GM19397 (cell line): ENCODE data around the gene KCMF1.
"Not testable (repeated sequence)": the region's sequence is repeated elsewhere in the genome, so short reads cannot be mapped to it uniquely, and the experiment has no call there.

Experiments
- ATAC-seq: cut with Tn5 transposase; IDR thresholded peaks from one replicate; pipeline ENCODE4 v1.9.1; 2021; ENCODE audit warnings: mild to moderate bottlenecking, moderate library complexity; ENCODE audit not compliant: unreplicated experiment

The KCMF1 gene

DNA sequence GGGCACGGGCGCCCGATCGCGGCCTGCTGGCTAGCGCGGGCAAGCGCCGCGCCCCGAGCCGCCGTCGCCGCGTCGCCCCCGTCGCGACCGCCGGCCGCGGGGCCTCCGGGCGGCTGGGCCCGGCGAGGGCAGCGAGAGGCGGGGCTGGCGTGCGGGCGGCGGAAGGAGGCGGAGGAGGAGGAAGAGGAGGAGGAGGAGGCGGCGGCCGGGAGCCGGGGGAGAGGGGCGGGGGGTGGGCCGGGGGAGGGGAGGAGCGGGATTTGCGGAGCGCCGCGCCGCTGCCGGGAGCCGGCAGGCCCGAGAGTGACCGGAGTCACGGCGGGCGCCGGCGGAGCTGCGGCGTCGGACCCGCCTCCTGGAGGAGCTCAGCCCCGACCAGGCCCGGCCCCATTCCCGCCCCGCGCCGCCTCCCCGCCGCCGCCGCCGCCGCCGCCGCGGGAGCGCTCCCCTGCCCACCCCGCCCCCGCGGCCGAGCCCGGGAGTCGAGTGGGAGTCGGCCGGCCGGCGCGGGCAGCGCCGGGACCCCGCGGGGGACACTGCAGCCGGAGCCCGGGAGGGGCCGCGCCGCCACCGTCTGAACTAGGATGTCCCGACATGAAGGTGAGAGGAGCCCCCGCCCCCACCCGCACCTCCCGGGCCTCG lies at the start of gene KCMF1:
TSS of gene KCMF1 (plus strand) at position 294 of the 642 bp plus-strand sequence. CDS start at position 585, 291 bp downstream.
- ATAC-seq: peak; percentile 47

DNA sequence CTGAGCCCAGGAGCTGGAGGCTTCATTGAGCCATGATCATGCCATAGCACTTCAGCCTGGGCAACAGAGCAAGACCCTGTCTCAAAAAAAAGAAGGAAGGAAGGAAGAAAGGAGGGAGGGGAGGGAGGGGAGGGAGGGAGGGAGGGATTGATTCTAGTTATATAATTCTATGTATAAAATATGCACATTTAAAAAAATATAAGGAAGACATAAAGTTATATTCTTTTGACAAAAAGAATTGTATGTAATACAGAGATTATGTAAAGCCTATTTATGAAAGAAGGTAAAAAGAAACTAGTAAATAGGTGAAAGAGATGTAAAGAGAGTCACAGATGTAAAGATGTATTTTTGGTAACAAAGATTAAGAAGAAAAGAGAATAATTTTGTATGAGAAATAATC lies 48.0 kb upstream of the KCMF1 start:
- ATAC-seq: no peak

DNA sequence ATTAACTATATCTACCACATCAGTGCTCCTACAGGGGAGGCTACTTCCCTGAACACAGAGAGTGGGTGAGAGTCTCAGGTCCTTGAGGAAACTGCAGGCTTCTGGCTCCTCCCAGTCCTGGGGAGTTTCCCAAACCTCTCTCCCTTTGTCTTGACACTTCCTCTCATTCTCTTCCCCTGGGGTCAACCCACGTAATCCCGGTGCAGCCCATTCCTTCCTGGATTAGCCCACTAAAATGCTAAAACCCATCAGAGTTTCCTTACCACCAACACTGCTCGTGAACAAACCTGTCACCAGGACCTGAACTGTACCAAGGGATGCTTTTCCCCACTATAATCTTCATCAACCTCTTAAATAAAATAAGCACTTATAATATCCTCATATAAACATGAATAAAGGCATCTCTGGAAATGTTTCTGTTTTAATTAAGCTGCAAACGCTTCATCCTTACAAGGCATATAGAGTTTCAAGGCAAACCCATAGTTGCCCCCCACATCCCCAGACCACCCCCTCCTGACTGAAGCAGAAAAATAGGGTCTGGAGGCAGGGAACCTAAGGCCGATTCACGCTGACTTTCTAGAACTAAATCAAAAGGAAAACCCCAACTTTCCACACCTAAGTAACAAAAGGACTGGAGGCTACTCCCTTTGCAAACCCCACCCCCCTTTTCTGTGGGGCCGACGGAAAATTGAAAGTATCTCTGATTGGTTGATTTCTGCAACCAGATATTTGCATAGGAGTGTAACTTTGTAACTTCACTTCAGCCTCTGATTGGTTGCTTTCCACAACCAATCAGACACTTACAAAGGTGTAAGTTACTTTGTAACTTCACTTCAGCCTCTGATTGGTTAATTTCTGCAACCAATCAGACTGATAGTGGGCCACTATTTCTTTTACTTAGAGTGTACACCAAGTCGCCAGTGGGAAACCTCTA lies 46.5 kb upstream of the KCMF1 start:
- ATAC-seq: peak; percentile 25

DNA sequence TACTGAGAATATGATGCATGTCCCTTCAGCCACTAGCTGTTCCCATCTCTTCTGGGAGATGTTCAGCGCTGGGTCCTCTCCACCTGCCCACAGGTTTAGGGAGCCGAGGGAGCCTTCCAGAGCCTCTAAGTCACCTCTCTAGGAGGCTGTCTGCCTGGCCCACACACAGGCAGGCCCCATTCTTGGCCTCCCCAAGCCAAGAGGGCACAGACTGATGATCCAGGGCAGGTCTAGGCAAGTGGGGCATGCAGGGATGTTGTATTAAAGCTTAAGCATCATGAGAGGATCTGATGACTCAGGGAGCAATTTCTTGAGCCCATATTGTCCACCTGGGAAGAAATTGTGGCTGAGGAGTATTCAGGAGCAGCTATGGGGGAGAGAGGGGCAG lies 45.6 kb upstream of the KCMF1 start:
- ATAC-seq: peak; percentile 3

DNA sequence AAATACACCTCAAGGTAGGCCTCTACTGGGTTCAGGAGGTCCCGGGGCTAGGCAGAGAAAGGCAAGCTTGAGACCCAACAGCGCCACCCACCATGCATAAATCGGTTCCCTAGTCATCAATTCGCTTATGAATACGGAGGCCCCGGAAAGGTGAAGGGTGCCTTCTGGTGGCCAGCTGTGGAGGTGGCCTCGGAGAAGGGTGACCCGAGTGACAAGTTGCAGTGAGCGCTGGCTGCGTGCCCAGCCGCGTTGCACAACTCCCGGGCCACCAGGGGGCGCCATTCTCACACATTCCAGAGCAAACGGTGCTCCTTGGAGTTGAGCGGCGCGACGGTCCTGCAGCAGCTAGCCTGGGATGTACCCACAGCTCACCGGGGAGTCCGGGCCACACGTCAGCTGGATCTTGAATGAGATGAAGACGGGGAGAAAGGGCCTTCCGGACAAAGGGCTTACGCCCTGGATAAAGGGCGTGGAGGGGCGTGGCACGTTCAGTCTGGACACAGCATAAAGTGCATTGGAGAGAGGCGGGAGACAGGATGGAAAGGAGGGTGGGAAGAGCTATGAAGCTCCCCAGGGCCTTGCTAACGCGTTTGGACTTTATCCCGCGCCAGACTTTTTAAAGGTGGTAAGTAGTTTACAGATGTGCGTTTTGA lies 45.1 kb upstream of the KCMF1 start:
- peak; percentile 82 for ATAC-seq

DNA sequence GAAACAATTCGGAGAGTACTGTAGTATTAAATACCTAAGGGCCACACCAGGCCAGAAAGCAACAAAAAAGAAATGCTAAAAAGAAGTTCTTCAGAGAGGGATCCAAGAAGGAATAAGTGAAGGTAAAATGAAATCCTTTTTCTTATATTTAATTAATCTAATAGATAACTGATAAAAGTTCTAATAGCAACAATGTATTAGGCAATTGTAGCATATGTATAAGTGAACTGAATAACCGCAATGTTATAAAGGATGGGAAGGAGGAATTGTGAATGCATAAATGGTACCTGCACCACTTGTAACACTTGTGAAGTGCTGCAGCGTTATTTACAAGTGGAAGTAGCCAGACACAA lies 43.7 kb upstream of the KCMF1 start:
- ATAC-seq: no peak

DNA sequence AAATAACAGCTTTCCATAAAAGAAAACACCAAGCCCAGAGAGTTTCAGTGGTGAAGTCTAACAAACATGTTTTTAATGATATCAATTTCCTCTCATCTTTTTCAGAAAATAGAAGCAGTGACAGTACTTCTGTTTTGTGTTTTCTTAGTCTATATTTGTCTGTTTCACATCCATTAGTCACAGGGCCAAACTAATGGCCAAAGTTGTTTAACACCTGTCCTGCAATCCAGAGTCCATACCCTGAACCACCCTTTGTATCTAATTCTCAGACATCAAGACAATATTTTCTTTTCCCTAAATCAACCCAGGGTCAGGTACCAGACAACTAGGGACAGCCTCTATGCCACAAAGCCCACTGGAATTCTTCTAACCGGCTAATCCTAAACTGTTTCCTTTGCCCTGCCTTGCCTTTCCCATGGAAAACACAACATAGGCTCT lies 39.6 kb upstream of the KCMF1 start:
- ATAC-seq: peak; percentile 48

DNA sequence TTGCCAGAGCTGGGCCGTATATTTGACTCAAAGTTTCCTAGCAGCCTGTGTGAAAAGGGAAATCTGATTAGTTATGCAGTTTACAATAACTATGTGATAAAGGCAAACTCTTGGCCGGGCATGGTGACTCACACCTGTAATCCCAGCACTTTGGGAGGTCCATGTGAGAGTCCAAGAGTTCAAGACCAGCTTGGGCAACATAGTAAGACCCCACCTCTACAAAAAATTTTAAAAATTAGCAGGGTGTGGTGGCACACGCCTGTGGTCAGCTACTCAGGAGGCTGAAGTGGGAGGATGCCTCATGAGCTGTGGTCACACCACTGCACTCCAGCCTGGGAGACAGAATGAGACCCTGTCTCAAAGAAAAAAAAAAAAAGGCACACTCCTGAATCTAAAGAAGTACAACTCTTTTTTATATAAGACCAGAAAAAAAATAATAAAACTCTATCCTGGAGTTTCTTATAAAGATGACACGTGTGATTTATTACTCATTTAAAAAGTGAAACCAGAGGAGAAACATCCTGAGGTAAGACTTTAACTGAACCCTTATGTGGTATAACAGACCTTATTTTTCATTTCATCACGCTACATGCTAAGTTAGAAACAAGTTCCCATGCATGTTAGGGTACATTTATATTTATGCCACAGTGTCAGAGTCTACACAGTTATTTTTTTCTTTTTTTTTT lies 32.6 kb upstream of the KCMF1 start:
- no peak for ATAC-seq

DNA sequence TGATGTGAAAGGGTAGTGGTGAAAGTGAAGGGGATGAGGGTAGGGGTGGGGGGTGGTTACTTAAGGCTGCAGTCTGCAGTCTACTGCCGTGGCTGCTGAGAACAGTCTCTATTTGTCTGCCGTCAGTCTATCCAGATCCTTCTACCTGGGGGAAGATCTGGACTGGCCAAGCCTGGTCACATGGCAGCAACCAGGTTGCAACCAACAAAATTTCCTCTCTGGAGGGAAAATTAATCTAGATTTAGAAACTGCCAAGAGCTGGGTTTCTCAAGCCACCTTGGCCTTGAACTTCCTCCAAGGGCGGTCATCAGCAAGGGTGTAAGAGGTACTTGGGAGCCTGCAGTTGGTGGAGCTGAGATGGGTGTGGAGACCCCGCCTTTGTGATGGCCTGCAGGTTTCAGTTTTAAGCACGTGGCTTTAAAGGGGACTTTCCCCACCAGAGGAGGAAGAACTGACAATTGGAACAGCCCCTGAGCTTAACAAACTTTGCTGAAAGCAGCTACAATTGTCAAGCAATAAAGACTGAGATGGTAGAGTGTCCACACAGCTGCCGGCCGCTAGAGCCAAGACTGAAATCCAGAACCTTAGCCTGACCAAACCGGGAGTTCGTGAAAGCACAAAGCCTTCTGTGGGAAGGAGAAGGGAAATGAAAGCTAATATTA lies 31.4 kb upstream of the KCMF1 start:
- ATAC-seq: peak; percentile 79

DNA sequence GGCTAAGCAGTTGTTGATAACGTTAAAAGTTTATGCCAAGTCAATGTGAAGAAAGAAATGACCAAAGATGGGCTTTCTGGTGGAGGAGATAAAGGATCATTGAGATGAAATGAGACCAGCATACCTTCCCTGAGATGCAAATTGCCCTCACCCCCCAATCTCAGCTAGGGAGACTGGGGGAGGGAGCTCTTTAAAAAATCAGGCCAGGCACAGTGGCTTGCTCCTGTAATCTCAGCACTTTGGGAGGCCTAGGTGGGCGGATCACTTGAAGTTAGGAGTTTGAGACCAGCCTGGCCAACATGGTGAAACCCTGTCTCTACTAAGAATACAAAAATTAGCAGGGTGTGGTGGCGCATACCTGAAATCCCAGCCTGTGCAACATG lies 30.9 kb upstream of the KCMF1 start:
- ATAC-seq: peak; percentile 12

DNA sequence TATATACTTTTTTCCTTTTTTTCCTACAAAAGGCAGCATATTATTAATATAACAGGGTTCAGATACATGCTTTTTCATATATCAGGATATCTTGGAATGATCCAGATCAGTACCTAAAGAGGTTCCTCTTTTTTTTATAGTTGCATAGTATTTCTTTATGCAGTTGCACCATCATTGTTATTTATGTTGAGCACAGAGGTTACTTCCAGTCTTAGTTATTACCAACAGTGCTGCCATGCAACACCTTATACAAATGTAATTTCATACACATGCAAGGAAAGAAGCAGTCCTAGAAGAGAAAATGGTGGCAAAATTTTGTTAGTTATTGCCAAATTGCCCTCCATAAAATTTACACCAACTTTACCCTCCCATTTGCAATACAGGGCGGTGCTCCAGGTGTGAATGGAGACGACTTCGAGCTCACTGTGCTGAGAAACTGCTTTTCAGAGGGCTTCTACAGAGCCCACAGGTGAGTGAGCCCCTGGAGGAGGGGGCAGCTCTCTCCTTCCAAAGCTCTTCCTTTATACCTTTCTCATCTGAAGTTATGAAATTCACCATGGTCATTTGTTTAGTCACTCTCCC lies 30.0 kb upstream of the KCMF1 start:
- ATAC-seq: no peak

DNA sequence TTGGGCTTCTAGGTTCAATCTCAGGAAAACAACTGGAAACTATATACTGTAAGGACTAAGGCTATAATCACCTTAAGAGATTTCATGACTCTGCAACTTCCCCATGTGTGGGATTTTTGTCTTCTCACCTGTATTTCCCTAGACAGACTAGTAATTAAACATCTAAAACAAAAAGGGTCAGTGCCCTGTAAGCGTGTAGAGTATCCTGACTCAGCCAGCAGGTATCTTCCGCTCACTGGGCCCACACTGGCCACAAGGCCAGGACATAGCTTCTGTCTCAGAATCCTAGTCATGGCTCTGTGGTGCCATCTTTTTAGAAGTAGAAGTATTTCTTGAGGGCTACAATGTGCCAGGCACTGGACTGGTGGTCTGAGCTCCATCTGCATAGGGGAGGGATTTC lies 28.8 kb upstream of the KCMF1 start:
- ATAC-seq: no peak

DNA sequence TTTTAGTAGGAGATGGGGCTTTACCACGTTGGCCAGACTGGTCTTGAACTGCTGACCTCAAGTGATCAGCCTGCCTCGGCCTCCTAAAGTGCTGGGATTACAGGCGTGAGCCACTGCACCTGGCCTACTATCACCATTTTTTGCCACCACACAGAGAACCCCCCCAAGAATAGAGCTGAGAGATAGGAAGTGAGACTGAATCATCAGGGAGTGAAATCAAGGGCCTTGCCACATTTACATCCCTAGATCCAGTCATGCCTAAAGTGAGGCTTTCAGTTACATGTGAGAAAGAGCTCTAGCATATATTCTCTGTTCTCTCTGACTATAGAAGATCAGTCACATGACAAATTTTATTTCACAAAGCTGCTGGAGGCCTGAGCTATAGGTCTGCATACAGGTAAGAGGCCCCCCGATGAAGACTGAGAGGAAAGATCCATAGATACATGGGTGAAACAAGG lies 28.0 kb upstream of the KCMF1 start:
- peak; percentile 30 for ATAC-seq

DNA sequence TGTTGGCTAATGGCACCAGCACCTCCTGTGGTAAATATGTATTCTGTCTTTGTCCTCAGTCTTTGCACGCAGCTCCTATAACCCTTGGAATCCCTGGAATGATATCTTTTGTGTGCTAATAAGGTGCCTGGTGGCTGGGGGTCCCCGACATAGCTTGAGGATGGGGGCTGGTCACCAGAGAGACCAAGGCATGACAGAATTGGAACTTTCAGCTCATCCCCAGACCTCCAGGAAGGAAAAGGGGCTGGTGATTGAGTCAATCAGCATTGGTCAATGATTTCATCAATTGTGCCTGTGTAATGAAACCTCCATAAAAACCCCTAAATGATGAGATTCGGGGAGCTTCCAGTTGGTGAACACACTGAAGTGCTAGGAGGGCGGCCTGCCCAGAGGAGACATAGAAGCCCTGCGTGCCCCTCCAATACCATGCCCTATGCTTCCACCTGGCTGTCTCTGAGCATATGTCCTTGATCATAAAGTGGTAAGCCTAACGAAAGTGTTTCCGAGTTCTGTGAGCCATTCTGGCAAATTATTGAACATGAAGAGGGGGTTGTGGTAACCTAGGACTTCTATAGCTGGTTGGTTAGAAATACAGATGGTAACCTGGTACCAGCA lies 26.6 kb upstream of the KCMF1 start:
- ATAC-seq: no peak

DNA sequence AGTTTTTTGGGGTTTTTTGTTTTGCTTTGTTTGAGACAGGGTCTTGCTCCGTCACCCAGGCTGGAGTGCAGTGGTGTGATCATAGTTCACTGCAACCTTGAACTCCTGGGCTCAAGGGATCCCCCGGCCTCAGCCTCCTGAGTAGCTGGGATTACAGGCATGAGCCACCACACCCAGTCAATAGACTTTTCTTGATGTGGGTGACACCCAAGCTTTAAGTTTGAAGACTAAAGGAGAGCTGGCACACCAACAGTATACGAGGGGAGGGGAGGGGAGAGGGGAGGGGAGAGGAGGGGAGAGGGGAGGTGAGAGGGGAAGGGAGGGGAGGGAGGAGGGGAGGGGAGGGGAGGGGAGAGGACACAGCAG lies 25.1 kb upstream of the KCMF1 start:
- not testable (repeated sequence) for ATAC-seq

DNA sequence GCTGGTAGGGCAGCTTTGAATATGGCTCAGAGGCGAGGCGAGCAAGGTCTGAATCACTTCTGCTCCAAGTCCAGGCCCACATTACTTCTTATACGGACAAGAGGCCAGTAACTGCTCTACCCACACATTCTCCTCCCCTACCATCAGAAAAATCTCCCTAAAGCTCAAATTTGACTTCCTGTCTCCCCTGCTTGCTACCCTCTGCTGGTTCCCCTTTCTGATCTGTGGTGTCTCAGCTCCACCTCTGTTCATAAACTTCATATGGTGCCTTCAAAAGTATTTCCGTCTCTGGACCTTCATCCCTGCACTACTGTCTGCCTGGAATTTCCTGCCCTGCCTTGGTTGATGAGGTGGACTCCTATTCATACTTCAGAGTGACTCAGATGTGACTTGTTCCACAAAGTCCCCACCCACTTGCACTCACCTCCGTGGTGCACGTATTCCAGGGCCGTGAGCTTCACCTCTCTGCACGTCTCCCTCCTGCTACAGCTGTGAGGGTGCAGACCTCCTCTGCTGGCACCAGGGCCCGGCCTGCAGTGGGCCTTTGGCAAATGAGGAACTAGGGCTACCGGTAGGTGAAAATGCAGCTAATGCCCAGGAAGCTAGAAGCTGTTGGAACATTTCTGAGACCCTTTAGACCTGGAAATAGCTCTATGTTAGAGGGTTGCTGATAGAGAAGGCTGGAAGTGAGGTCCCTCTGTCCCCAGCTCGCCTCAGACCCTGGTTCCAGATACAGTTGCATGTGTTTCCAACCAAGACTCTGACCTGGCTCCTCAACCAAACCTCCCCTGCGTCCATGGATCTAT lies 24.6 kb upstream of the KCMF1 start:
- peak; percentile 68 for ATAC-seq

DNA sequence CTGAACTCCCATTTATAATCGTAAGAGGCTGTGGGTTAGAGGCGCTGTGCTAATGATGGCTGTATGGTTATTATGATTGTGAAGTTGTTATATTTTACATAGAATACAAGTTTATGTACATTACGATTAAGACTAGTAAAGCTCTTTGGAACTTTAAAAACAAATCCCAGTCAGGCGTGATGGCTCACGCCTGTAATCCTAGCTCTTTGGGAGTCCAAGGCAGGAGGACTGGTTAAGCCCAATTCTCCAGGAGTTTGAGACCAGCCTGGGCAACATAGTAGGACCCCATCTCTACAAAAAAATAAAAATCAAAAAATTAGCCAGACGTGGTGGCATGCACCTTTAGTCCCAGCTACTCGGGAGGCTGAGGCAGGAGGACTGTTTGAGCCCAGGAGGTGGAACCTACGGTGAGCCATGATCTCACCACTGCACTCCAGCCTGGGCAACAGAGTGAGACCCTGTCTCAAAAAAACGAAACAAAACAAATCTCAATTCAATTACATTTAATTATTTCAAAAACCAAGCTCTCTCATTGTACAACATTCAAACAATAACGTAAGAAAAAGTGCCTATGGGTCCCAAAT lies 23.9 kb upstream of the KCMF1 start:
- no peak for ATAC-seq

DNA sequence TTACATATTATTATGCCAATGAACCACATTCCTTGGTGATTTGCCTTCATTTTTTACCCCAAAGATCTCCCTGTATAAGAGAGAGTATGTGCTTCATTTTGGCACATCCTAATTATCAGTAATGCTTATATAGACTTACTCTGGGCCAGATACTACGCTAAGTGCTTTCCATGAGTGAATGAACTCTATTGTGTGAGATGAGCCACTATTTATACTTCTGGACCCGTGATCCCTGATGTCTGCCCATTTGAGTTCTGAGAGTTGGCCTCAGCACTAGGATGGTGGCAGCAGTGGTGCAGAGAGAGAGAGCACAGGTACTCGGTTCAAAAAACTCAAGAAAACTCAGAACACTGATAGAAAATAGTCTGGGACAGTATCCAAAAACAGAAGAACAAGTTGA lies 17.4 kb upstream of the KCMF1 start:
- no peak for ATAC-seq

DNA sequence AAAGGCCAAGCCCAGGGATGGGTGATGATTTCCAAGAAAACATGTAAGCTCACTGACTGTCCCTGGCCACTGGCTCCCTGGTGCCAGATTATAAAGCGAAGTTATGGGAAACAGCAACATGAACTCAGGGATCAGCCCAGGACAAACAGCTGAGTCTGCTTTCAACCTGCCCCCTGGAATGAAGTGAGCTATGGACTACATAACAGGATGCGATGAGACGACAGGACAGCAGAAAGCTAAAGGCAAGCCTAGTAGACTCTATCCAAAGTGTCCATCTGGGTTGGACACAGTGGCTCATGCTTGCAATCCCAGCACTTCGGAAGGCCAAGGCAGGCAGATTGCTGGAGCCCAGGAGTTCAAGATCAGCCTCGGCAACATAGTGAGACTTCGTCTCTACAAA lies 16.6 kb upstream of the KCMF1 start:
- no peak for ATAC-seq
